GM21737 (cell line): ENCODE measurements around the gene GHRL.
"Not testable (repeated sequence)": the region's sequence is repeated elsewhere in the genome, so short reads cannot be mapped to it uniquely, and the experiment has no call there.

ENCODE experiments used
- ATAC-seq: cut with Tn5 transposase; IDR thresholded peaks from one replicate; pipeline ENCODE4 v1.9.1; 2021; ENCODE audit warnings: mild to moderate bottlenecking, moderate library complexity; ENCODE audit not compliant: unreplicated experiment

Gene GHRL

GRCh38 chr3:10300087-10300486, 7.3 kb upstream of the GHRL start:
- no peak for ATAC-seq

- no peak for ATAC-seq
Observed at GRCh38 chr3:10299679-10300078, 6.9 kb upstream of the GHRL start.

GRCh38 chr3:10299175-10299574, 6.4 kb upstream of the GHRL start:
- ATAC-seq: no peak

GRCh38 chr3:10298064-10298463, 5.3 kb upstream of the GHRL start:
- not testable (repeated sequence) for ATAC-seq

- ATAC-seq: no peak
Observed at GRCh38 chr3:10294030-10294586, 1.4 kb upstream of the GHRL start.

- ATAC-seq: no peak
Observed at GRCh38 chr3:10291641-10292040, 1.1 kb downstream of the GHRL start.

GRCh38 chr3:10290481-10291176, 2.1 kb downstream of the GHRL start:
- no peak for ATAC-seq

- no peak for ATAC-seq
Observed at GRCh38 chr3:10289787-10290355, 2.9 kb downstream of the GHRL start.

- ATAC-seq: no peak
Observed at GRCh38 chr3:10289077-10289476, 3.7 kb downstream of the GHRL start.

- no peak for ATAC-seq
Observed at GRCh38 chr3:10288575-10288960, 4.2 kb downstream of the GHRL start.

- ATAC-seq: no peak
Observed at GRCh38 chr3:10287936-10288574, 4.7 kb downstream of the GHRL start.

- ATAC-seq: no peak
Observed at GRCh38 chr3:10286596-10287295, 6.0 kb downstream of the GHRL start.

GRCh38 chr3:10286133-10286524, 6.6 kb downstream of the GHRL start:
- ATAC-seq: no peak

- ATAC-seq: no peak
Observed at GRCh38 chr3:10285272-10286132, 7.2 kb downstream of the GHRL start.

- no peak for ATAC-seq
Observed at GRCh38 chr3:10284496-10284895, 8.3 kb downstream of the GHRL start.

- ATAC-seq: no peak
Observed at GRCh38 chr3:10283638-10284037, 9.1 kb downstream of the GHRL start.

- ATAC-seq: no peak
Observed at GRCh38 chr3:10281951-10282350, 10.8 kb downstream of the GHRL start.

GRCh38 chr3:10280571-10280970, 12.2 kb downstream of the GHRL start:
- ATAC-seq: no peak

GRCh38 chr3:10280177-10280529, 12.6 kb downstream of the GHRL start:
- ATAC-seq: no peak

GRCh38 chr3:10279384-10280176, 13.2 kb downstream of the GHRL start:
- no peak for ATAC-seq
